ENCODE data around the gene ABHD5.

- TF ChIP-seq POLR2AphosphoS5 (IDR thresholded peaks at IDR 0.05; ENCODE audit: low read depth, low read length) (no peak), SIN3A (IDR thresholded peaks at IDR 0.05; ENCODE audit: borderline replicate concordance, insufficient read depth, low read length) (no peak), TAF1 (IDR thresholded peaks at IDR 0.05; ENCODE audit: borderline replicate concordance, insufficient read depth, low read length) (no peak)
Measured at GRCh38 chr3:43687499-43687811, 3.3 kb upstream of the ABHD5 start.

Data from PFSK-1 (cell line).